Trophoblast cell (in vitro differentiated cells and primary cell): Measurements from ENCODE around the gene HOXD11.

Experiments used
- DNase-seq, 2 donors: peaks; one replicate each; pipeline ENCODE4 v3.0.0-alpha.2; 2016
- H2AFZ ChIP-seq: 2 replicates; pipeline ENCODE4 v1.6.1; 2013; ENCODE audit warnings: low read length, moderate library complexity, mild to moderate bottlenecking; ENCODE audit not compliant: insufficient read depth, poor library complexity
- H2AK5ac ChIP-seq: 2 replicates; pipeline ENCODE4 v1.6.1; 2013; ENCODE audit warnings: mild to moderate bottlenecking, low read length
- H2BK120ac ChIP-seq: 2 replicates; pipeline ENCODE4 v1.6.1; 2013; ENCODE audit warnings: low read length, mild to moderate bottlenecking, moderate library complexity; ENCODE audit not compliant: insufficient read depth, poor library complexity
- H2BK12ac ChIP-seq: 2 replicates; pipeline ENCODE4 v1.6.1; 2013; ENCODE audit warnings: mild to moderate bottlenecking, low read length, moderate library complexity
- H2BK5ac ChIP-seq: 2 replicates; pipeline ENCODE4 v1.6.1; 2013; ENCODE audit warnings: low read length, low read depth, moderate library complexity, mild to moderate bottlenecking; ENCODE audit not compliant: poor library complexity
- H3K14ac ChIP-seq: 2 replicates; pipeline ENCODE4 v1.6.1; 2013; ENCODE audit warnings: mild to moderate bottlenecking, low read length
- H3K18ac ChIP-seq: 2 replicates; pipeline ENCODE4 v1.6.1; 2013; ENCODE audit warnings: mild to moderate bottlenecking, low read length
- H3K23ac ChIP-seq: 2 replicates; pipeline ENCODE4 v1.6.1; 2013; ENCODE audit warnings: low read length
- H3K27ac ChIP-seq: 2 replicates; pipeline ENCODE4 v1.5.1; 2013; ENCODE audit warnings: low read depth, mild to moderate bottlenecking, inconsistent platforms, low read length, moderate library complexity
- H3K27me3 ChIP-seq: 2 replicates; pipeline ENCODE4 v1.6.1; 2013; ENCODE audit warnings: inconsistent platforms, mild to moderate bottlenecking, low read length, moderate library complexity; ENCODE audit not compliant: insufficient read depth
- H3K36me3 ChIP-seq, 2 experiments: 1 replicate in 1 of 2; 2 replicates in 1 of 2; pipeline ENCODE4 v1.6.1; 2013; ENCODE audit warnings: low read length in 2 of 2, mild to moderate bottlenecking in 2 of 2, moderate library complexity in 1 of 2; ENCODE audit not compliant: insufficient read depth in 2 of 2, control insufficient read depth in 1 of 2
- H3K4ac ChIP-seq: 2 replicates; pipeline ENCODE4 v1.6.1; 2013; ENCODE audit warnings: low read depth, mild to moderate bottlenecking, low read length, moderate library complexity
- H3K4me1 ChIP-seq, 2 experiments: 1 replicate in 1 of 2; 2 replicates in 1 of 2; pipeline ENCODE4 v1.6.1; 2013; ENCODE audit warnings: low read length in 2 of 2, mild to moderate bottlenecking in 2 of 2, moderate library complexity in 1 of 2; ENCODE audit not compliant: insufficient read depth in 2 of 2, control insufficient read depth in 1 of 2
- H3K4me2 ChIP-seq: 2 replicates; pipeline ENCODE4 v1.6.1; 2013; ENCODE audit warnings: inconsistent platforms, mild to moderate bottlenecking, low read length, moderate library complexity
- H3K4me3 ChIP-seq: 2 replicates; pipeline ENCODE4 v1.5.1; 2013; ENCODE audit warnings: mild to moderate bottlenecking, low read depth, low read length, inconsistent platforms
- H3K79me1 ChIP-seq: one replicate; pipeline ENCODE4 v1.6.1; 2013; ENCODE audit warnings: low read length
- H3K79me2 ChIP-seq: 2 replicates; pipeline ENCODE4 v1.6.1; 2013; ENCODE audit warnings: low read length, mild to moderate bottlenecking; ENCODE audit not compliant: control insufficient read depth, insufficient read depth, poor library complexity
- H3K9ac ChIP-seq: 2 replicates; pipeline ENCODE4 v1.6.1; 2013; ENCODE audit warnings: mild to moderate bottlenecking, low read length
- H3K9me3 ChIP-seq: 2 replicates; pipeline ENCODE4 v1.6.1; 2013; ENCODE audit warnings: low read depth, mild to moderate bottlenecking, control low read depth, inconsistent platforms, low read length; ENCODE audit not compliant: insufficient read depth
- H4K12ac ChIP-seq: 2 replicates; pipeline ENCODE4 v1.6.1; 2013; ENCODE audit warnings: low read depth, mild to moderate bottlenecking, low read length, moderate library complexity
- H4K8ac ChIP-seq: 2 replicates; pipeline ENCODE4 v1.6.1; 2013; ENCODE audit warnings: low read depth, mild to moderate bottlenecking, low read length, moderate library complexity
- H4K91ac ChIP-seq: one replicate; pipeline ENCODE4 v1.6.1; 2013; ENCODE audit warnings: low read depth, mild to moderate bottlenecking, low read length, moderate library complexity
- WGBS: extraction: QIAGEN DNeasy Blood & Tissue Kit; methylation state at CpG from one replicate; pipeline ENCODE4 v1.1.7; 2013; ENCODE audit warnings: missing lambda C conversion rate; ENCODE audit not compliant: insufficient read length, insufficient coverage; ENCODE audit errors: extremely low coverage; 5-methylcytosine and 5-hydroxymethylcytosine counted together

HOXD11 gene

DNA sequence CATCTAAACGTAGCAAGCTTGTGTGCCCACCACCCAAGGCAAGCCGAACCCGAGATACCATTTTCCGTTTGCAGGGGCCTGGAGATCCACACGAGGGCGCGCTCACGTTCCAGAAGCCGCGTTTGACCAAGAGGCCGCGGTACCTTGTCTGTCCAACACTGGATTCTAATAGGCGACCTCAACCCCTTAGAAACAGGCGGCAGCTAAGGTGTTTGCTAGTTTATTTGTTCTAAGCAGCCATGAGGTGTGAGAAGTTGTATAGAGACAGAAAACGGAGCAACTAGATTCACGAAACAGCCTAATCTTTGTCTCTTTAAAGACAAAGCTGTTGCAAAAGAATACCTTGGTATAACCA, 4.2 kb downstream of the HOXD11 start:
- no peak overlapping the region for H2AFZ ChIP-seq
- H3K14ac ChIP-seq: no peak overlapping the region
- no peak overlapping the region for H4K8ac ChIP-seq
- H2BK5ac ChIP-seq: no peak overlapping the region
- H4K12ac ChIP-seq: no peak overlapping the region
- no peak overlapping the region for H3K27ac ChIP-seq
- no peak overlapping the region for H2AK5ac ChIP-seq
- H3K9me3 ChIP-seq: peaks cover 16% of the 10 kb centered on the region
- no peak overlapping the region for H2BK120ac ChIP-seq
- no peak overlapping the region for H3K4me2 ChIP-seq
- no CpG with 5 or more reads among the region's 16 CpGs for WGBS
- no peak overlapping the region for H3K4ac ChIP-seq
- no peak overlapping the region for H3K4me3 ChIP-seq
- H3K79me2 ChIP-seq: no peaks in the 10 kb centered on the region
- no peak overlapping the region for H3K23ac ChIP-seq
- peaks cover 77% of the 10 kb centered on the region for H3K27me3 ChIP-seq
- DNase-seq: peak; percentile 27 to 56
- no peak overlapping the region for H4K91ac ChIP-seq
- no peaks in the 10 kb centered on the region for H3K36me3 ChIP-seq
- H3K18ac ChIP-seq: no peak overlapping the region
- H3K79me1 ChIP-seq: no peaks in the 10 kb centered on the region
- H3K9ac ChIP-seq: no peak overlapping the region
- H2BK12ac ChIP-seq: no peak overlapping the region
- peaks cover 7% of the 10 kb centered on the region in 2 experiments for H3K4me1 ChIP-seq

GRCh38 chr2:176111846-176112374, 4.8 kb downstream of the HOXD11 start:
- no peak overlapping the region for H2AFZ ChIP-seq
- no peak overlapping the region for H4K91ac ChIP-seq
- no peaks in the 10 kb centered on the region for H3K79me2 ChIP-seq
- H3K27me3 ChIP-seq: peaks cover 77% of the 10 kb centered on the region
- H3K27ac ChIP-seq: no peak overlapping the region
- no peak overlapping the region for H3K4ac ChIP-seq
- no peak for DNase-seq
- no peak overlapping the region for H3K14ac ChIP-seq
- H3K36me3 ChIP-seq: no peaks in the 10 kb centered on the region
- H3K4me3 ChIP-seq: no peak overlapping the region
- H3K18ac ChIP-seq: no peak overlapping the region
- H3K4me1 ChIP-seq: peaks cover 4 to 5% of the 10 kb centered on the region in 2 experiments
- H2BK5ac ChIP-seq: no peak overlapping the region
- no peak overlapping the region for H2BK12ac ChIP-seq
- no peak overlapping the region for H3K23ac ChIP-seq
- H4K12ac ChIP-seq: no peak overlapping the region
- H2AK5ac ChIP-seq: no peak overlapping the region
- H4K8ac ChIP-seq: no peak overlapping the region
- H3K79me1 ChIP-seq: no peaks in the 10 kb centered on the region
- H2BK120ac ChIP-seq: no peak overlapping the region
- no peak overlapping the region for H3K4me2 ChIP-seq
- H3K9me3 ChIP-seq: peaks cover 18% of the 10 kb centered on the region
- no CpG with 5 or more reads among the region's 29 CpGs for WGBS
- no peak overlapping the region for H3K9ac ChIP-seq

DNA sequence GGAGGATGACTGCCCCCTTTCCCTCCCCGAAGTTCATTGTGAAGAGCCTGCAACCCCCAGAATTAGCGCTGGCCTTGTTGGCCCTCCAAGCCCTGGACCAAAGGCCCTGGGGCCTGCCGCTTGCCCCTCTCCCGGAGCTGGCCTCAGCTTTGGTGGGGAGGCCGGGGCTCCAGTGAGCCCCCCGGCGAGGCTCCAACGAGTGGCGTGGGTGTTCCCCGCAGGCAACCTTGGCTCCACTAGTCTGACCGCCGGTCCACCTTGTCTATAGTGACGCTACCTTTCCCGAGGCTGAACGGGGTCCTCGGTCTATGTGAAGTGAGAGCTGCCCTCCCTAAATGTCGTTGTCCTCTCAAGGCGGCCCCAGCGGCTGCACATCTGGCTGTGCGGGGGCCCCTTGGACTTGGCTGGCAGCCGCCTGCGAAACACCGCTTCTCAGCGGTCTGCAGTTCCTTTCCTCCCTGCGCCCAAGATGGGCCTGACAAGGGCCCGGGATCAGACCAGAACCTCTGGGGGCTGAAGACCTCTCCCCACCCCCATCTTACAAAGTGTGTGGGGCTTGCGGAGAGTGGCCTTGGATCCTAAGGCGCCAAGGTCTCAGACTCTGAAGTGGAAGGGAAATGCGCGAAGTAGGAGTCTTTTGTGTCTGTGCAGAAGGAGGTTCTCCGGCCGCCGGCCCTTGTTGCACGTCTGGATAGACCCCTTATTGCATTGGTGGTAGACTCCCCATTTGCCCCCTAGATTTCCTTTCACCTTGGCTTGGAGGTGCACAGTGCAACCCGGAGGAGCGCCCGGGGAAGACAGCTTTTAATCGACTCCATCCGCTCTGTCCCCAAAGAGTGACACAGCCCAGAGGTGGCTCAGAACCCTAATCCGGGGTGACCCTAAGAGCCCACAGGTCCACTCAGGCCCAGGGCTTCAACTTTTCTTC, 5.6 kb downstream of the HOXD11 start:
- WGBS: no CpG with 5 or more reads among the region's 40 CpGs
- Histone ChIP-seq H3K14ac (no peak overlapping the region), H3K27me3 (peaks cover 78% of the 10 kb centered on the region), H3K4me3 (no peak overlapping the region), H2AFZ (no peak overlapping the region), H3K36me3 (no peaks in the 10 kb centered on the region), H3K4me2 (no peak overlapping the region), H4K91ac (no peak overlapping the region), H3K79me1 (no peaks in the 10 kb centered on the region), H4K12ac (no peak overlapping the region), H3K9ac (no peak overlapping the region), H3K79me2 (no peaks in the 10 kb centered on the region), H3K27ac (no peak overlapping the region), H3K18ac (no peak overlapping the region), H2BK5ac (no peak overlapping the region), H3K9me3 (peaks cover 24% of the 10 kb centered on the region), H3K23ac (no peak overlapping the region), H3K4me1 (no peaks in the 10 kb centered on the region), H2BK12ac (no peak overlapping the region), H4K8ac (no peak overlapping the region), H3K4ac (no peak overlapping the region), H2BK120ac (no peak overlapping the region), H2AK5ac (no peak overlapping the region)
- DNase-seq: no peak

GRCh38 chr2:176114120-176114929, 7.2 kb downstream of the HOXD11 start:
- Histone ChIP-seq H3K27ac (no peak overlapping the region), H3K9me3 (peaks cover 24% of the 10 kb centered on the region), H3K36me3 (no peaks in the 10 kb centered on the region), H3K79me1 (no peaks in the 10 kb centered on the region), H2BK12ac (no peak overlapping the region), H4K8ac (no peak overlapping the region), H3K9ac (no peak overlapping the region), H3K18ac (no peak overlapping the region), H3K4me3 (no peak overlapping the region), H2BK5ac (no peak overlapping the region), H3K4me1 (no peaks in the 10 kb centered on the region), H2BK120ac (no peak overlapping the region), H3K23ac (no peak overlapping the region), H4K91ac (no peak overlapping the region), H3K79me2 (no peaks in the 10 kb centered on the region), H2AK5ac (no peak overlapping the region), H3K14ac (no peak overlapping the region), H2AFZ (no peak overlapping the region), H3K4me2 (no peak overlapping the region), H3K4ac (no peak overlapping the region), H3K27me3 (peaks cover 76% of the 10 kb centered on the region), H4K12ac (no peak overlapping the region)
- no peak for DNase-seq
- no CpG with 5 or more reads among the region's 26 CpGs for WGBS
